ENCODE measurements around the gene MLLT6. TPM values are rescaled to one million over a fixed set of nuclear protein-coding genes. Genes with fewer than 3 reads are reported as not detected.
"Not testable (repeated sequence)": the region's sequence is repeated elsewhere in the genome, so short reads cannot be mapped to it uniquely, and the experiment has no call there.

The MLLT6 gene
- total RNA-seq, 1 donor from 2014 or later: 47.7 TPM

DNA sequence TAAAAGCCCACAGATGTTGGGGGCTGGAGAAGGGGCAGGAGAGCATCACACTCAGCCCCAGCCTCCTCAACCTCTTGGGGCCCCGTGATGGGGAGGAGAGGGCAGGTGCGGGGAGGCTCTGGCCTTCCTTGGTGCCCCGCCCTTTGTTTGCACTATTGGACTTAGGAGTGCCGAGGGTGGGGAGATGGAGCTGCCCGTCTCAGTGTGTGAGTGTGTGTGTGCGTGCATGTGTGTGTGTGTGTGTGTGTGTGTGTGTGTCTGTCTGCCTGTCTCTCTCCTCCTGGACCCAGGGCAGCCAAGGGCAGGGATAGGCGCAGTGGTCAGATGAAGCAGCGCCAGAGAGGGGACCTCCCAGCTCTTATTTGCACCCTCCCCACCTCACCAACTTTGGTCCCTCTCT lies 21.1 kb downstream of the MLLT6 start:
- not testable (repeated sequence) for DNase-seq (ENCODE audit: low read depth)

DNA sequence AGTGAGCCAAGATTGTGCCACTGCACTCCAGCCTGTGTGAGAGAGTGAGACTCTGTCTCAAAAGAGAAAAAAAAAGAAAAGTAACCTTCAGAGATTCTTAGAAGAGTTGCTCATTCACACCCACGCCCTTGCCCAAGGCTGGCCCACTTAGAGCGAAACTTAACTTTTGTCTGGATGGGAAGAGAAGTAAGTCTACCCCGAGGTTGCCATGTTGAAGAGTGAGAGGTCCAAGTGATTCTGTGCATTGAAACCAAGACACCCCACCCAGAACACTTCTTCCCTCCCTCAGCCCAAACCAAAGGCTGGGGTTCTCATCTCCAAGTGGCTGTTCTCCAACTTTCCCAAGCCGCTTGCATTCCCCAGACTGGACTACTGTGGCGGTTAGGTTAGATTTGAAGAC lies 22.7 kb downstream of the MLLT6 start:
- DNase-seq (ENCODE audit: low read depth): no peak

DNA sequence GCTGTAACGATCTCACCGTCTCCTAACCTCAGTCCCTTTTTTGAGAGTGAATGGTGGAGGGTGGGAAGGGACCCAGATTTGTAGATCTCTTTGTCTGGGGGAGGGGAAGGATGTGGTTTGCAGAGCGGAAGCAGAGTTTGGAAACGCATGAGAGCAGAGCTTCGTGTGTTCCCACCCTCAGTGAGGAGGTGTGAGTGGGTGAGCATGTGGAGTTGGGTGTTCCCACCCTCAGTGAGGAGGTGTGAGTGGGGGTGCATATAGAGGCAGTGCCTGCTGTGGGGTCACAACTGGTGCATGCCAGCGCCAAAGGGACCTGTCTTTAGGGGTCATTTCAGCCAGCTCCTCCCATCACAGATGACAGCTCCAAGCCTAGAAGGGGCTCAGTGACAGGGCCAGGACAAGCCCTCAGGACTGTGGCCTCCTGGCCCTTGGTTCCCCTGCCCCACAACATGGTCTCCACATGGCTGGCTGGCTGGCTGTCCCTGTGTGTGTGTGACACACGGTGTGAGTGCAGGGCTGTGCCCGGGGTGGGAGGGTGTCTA lies 23.3 kb downstream of the MLLT6 start:
- DNase-seq (ENCODE audit: low read depth): no peak

DNA sequence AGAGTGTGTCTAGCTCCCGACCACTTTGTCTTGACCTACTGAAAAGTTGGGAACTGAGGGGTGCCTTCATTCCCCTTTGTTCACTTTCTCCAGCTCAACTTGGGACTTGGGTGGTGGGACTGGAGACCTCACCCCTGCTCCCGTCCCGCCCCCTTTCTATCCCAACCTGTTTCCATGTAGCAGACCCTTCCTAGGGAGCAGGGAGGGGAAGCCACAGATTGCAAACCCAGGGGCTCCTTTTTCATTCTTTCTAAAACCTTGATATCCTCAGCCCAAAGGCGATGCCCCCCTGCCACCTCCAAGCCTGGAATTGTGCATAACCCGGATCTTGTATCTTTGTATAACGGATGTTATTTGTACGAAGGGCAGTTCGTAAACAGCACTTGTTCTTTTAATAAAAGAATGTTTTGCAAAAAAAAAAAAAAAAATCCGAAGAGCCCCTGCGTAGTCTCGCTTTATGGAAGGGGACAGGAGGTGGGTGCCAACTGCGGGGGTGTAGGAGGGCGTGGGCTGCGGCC lies 24.4 kb downstream of the MLLT6 start:
- DNase-seq (ENCODE audit: low read depth): no peak

DNA sequence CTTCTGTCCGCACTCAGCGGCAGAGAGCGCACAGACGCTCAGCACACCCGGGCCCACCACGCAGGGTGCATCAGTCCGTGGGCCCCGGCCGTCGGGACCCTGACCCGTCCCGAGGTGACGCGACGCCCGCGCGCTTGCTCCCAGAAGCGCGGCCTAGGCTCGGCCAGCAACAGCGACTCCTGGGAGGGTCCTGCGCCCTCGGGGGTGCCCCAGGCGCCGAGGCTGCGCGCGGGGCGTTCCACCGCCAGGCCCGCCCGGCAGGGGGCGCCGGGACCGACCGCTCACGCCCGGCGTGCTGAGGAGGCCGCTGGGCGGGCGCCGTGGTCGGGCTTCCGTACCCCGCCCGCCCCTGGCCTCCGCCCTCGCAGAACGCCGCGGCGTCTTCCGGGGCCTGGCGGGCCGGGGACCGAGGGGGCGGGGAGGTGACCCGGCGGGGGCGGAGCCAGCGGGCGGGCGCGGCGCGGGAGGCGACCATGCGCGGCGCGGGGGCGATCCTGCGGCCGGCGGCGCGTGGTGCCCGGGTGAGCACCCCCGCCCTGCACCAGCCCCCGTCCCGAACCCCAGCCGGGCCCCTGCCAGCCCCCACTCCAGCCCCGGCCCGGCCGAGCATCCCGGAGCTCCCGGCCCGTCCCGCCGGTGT lies 24.9 kb downstream of the MLLT6 start, which contains the start of gene CISD3:
TSS of gene CISD3 (plus strand) at position 456 of the 640 bp plus-strand sequence. CDS start at position 474, 18 bp downstream.
- peak; percentile 36 for DNase-seq (ENCODE audit: low read depth)

DNA sequence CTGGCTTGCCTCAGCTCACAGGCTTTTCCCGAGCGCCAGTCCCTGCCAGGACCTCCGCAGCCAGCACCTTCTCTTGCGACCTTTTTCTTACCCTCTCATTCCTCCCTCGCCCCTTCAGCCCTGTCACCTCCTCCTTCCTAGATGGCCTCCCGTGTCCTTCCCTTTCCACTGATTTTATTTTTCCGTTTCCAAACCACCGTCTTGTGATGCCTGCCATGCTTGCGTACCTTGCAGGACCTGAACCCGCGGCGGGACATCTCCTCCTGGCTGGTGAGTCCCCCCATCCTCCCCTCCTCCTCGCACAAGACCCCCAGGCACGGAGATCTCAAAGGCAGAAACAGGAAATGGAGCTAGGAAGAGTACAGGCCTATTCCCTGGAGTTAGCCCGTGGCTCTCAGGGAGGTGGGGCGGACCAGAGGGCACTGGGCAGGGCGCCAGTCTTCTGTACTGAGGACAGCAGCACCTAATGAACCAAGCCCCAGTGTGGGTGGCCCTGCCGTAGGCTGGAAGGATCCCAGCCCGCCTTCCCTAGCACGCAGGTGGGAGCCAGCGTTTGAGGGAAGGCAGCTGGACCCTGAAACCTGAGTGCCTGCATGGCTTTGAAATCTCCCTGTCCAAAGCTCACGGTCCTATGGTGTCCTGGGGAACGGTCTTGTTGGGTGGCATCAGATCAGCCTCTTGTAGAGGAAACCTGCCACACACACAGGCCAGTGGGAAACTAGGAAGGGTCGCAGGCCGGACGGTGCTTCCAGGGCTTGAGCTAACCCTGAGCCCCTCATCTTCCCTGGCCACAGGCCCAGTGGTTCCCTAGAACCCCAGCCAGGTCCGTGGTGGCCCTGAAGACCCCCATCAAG lies 25.7 kb downstream of the MLLT6 start:
- DNase-seq (ENCODE audit: low read depth): peak; percentile 69

DNA sequence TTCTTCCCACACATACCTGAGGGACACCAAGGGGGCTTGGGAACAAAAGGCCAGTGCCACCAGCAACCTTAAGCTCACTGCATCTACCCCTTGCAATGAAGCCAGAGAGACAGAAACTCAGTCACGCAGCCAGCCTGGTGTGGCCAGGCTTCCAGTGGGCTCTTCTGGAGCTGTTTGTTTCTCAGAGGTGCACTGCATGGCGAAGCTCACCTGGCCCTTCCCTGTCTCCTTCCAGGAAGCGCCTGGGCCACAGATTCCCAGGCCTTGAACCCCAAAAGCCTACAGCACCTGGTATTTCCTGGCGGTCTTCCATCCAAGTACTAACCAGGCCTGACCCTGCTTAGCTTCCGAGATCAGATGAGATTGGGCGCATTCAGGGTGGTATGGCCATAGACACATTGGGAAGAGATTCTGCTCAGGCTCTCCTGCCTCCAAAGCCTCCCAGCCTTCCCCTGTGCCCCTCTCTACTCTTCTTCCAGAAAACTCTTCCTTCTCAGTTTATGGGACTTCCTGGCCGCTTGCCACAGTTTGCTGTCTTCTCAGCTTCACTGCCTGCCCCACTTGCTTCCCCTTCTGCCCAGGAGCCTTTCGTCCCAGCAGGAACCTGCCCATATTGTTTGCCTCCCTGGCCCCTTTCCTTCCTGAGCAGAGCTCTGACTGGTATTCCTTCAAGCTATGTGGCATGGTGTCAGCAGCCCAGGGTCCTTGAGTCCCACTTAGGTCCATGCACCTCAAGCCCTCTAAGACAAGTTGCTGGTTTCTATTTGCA lies 26.6 kb downstream of the MLLT6 start:
- no peak for DNase-seq (ENCODE audit: low read depth)

DNA sequence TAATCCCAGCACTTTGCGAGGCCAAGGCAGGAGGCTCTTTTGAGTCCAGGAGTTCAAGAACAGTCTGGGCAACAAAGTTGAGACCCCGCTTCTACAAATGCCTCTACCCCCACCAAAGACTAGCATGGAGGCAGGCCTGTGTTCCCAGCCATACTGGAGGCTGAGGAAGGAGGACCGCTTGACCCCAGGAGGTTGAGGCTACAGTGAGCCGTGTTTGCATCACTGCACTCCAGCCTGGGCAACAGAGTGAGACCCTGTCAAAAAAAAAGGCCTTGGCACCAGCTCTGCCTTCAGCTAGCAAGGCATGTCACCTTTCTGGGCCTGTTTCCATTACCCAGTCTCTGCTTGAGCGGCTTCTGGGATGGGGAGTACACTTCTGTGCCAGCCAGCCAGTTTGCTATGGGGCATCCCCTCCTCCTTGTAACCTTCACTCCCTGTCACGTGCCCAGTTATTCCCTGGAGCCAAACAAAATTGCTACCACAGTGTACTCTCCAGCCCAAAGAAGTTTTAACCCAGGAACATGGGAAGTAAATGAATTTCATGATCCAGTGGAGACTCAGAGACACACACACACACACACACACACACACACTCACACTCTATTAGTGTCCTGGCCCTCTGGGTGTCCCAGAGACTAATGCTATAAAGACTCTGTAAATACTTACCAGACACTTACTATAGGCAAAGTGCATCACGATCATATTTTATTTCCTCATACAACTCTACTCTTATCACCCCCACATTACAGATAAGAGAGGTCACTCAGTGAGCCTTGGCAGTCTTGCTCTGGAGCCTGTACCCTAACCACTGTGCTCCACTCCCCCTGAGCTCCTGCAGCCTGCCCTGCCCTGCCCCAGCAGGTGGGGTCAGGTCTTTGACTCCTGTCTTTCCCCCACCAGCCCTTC lies 27.6 kb downstream of the MLLT6 start:
- DNase-seq (ENCODE audit: low read depth): peak; percentile 61

DNA sequence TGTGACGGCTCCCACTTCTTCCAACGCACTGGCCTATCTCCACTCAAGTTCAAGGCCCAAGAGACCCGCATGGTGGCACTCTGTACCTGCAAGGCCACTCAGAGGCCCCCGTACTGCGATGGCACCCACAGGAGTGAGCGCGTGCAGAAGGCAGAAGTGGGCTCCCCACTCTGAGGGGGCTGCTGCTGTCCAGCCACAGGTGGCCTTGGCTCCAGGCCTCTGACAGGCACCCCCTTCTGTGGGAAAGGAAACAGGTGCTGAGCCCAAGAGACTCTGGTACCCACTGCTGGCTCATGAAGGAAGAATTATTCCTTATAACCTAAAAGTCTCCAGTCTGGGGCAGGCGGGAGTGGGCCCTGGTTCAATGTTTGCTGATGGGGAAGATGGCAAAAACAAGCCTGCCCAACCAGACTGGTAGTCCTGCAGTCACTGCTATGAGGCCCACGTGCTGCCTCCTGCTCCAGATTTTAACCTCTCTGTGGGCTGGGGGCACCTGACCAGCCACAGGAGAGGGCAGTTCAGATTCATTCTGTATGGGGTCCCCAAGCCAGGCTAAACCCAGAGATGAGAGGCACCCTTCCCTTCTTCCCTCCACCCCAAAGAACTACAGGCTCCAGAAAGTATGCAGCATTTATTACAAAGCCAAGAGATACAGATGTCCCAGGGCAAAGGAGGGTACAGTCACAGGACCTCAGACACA lies 28.4 kb downstream of the MLLT6 start:
- no peak for DNase-seq (ENCODE audit: low read depth)

DNA sequence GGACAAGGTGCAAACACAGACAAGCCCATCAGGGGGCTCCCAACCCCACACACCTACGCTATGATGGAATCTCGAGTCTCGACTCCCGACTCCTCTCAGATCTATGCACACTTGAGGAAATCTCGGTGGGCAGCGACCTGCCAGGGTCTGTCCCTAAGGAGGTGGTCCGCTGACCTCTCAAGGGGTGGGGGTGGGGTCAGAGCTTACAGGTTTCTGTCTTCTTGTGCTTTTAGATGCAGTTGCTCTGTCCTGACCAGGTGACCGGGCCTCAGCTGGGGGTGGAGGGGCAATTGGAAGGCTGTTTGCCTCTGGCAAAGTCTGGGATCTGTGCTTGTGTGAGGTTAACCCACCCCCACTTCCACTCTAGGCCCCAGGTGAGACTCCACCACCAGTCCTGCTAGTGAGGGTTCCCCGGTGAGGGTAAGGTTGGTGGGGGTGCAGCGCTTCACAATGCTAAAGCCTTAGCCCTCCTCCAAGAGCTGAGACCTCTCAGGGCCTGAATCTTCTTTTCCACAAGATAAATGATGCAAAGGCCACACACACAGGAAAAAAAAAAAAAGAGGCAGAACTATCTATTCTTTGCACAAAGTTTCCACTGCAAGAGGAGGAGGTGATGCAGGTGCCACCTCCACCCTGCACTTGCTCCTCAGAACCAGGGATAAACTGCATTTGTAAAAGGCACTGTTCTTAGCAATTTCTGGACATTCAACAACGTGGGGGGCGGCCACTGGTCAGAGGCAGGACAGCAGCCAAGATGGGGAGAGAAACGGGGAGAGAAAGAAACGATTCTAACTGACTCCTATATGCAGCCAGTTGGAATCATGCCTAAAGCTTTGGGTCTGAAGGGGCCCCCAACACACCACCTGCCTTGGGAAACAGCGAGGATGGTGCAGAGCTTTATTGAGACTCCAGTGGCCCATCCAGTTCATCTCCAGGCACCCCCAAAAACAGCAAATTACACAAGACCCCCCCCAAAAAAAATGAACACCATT lies 29.2 kb downstream of the MLLT6 start:
- no peak for DNase-seq (ENCODE audit: low read depth)

DNA sequence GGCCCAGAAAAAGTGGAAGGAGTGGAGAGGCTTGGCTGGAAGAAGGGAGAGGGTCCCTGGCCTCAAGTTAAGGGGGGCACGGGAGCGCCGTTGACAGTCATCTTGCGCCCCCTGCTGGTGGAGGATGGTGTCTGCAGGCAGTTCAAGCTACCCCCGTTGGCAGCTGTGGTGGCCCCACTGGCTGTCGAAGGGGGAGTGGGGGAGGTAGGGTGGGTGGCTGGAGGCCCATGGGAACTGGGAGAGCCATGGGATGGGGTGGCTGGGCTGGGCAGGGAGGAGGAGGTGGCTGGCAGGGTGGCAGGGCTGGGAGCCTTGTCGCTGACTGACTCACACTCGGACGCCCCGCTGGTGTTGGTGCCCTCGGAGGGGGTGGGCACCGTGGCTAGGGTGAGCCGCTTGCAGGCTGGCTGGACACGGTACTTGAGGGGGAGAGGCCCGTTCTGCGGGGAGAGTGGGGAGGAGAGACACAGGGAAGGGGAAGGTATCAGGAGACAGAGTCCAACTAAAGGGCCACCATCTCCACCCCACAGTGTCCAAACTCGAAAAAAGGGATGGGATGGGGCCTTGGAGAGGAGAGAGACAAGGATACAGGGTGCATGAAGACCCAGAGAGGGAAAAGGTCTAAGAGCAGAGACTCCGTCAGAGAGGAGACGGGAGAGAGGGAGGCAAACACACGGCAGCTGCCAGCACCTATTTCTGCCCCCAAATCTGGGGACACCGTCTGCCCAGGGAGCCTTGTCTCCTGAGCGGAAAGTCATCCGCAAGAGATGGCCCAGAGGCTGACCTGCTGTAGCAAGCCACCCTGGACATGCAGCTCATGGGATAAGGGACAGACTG lies 30.3 kb downstream of the MLLT6 start:
- DNase-seq (ENCODE audit: low read depth): no peak

DNA sequence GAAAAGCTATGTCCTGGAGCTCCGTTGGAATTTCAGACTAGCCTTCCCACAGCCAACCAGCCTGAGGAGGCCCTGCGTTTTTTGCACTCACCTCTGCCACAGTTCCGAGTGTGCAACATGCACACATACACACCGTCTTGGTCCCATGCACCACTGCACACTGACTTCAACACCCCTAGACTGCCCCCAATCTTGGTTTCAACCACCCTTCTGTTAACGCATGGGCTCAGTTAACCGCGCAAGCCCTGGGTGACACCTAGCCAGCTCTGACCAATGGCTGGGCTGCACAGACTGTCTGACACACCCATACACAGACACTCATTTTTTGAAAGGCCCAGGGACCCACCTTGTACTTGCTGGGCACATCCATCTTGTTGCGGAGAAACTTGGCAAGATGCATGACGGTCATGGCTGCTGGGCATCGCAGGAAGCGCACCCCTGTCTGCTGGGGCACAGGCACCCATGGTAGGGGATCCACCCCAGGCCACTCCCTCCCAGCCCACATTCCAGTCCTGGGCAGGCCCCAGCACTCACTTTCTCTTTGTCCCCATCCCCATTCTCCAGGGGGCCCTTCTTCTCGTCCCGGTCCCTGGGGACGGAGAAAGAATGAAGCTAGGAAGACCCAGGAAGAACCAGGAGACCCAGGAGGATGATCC lies 33.1 kb downstream of the MLLT6 start:
- no peak for DNase-seq (ENCODE audit: low read depth)

DNA sequence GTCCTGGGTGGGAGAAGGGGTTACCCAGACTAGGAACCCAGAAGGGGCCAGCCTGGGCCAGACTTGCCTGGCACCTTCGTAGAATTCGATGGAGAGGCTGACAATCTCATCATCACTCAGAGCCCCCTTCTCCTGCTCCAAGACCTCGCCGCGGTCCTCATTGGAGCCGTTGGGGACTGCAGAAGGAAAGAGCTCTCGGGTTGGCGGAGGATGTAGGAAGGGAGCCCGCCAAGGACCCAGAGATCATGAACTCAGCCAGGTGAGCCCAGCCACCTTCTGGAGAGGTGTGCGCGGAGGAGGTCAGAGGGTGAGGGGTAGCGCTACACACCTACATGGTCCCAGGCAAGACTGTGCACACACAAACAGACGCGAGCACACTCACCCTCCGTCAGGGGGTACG lies 33.6 kb downstream of the MLLT6 start:
- DNase-seq (ENCODE audit: low read depth): no peak

DNA sequence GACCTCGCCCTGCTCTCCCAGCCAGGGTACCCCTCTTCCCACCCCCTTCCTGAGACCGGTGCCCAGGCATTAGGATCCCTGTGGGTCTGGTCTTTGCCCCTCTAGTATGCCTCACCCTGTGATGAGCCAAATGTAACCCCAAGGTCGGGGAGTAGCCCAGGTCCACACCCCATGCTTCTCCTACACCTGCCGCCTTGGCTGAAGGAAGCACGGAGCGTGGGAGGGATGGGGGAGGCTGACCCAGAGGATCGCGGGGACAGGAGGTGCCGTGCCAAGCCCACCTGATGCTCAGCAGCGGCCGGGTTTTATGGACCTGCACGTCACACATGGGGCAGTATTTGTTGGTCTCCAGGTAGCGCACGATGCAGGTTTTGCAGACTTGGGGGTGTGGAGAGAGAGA lies 34.2 kb downstream of the MLLT6 start:
- DNase-seq (ENCODE audit: low read depth): no peak

DNA sequence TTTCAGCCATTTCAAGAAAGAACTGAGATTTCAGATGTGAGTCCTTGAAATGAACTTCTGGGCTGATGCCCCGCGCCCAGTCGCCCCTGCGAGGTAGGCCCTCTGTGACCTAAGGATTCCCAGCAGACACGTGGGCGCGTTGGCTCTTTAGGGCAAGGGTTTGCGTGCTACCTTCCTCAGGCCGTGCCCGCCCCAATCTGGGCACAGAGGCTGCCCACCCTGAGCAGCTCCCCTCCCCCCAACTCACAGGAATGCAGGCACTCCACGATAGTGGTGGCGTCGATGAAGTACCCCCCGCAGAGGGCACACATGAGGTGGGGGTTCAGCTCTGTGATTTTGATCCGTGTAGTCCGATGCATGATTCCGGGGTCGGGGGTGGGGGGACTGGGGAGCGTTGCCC lies 35.0 kb downstream of the MLLT6 start:
- DNase-seq (ENCODE audit: low read depth): no peak

DNA sequence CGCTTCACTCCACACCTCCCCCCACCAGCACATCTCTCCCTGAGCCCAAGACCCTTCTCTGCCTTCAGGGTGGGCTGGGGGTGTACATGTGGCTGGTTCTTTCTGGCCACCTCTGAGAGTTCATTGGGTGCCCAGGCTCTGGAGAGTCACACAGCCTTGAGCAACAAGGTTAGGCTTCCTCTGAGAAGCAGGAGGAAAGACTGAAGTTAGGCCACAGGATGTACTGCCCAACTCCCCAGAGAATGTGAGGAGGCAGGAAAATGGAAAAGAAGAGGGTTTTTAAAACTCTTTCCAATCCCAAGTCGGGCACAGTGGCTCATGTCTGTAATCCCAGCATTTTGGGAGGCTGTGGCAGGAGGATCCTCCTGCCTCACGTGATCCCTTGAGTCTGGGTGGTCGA lies 35.7 kb downstream of the MLLT6 start:
- no peak for DNase-seq (ENCODE audit: low read depth)

DNA sequence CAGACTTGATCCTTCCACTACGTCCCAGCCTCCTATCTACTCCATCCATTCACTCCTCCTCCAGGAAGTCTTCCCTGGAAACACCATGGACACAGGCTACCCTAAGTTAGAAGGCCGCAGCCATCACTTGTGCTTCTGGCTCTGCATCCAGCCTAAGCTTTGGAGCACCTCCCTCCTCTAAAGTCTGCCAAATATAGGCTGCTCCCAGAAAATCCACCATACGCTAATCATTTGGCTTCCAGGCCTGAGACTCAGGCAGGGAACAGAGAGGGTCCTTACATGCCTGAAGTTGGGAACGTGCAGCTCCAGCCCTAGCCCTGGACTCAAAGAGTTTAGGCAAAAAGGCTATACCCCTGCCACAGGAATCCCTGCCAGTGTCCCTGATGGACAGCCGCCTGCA lies 36.4 kb downstream of the MLLT6 start:
- no peak for DNase-seq (ENCODE audit: low read depth)

Data from renal cortical epithelial cell (primary cell).